Measurements from ENCODE around the gene TET2. TPM values are rescaled to one million over a fixed set of nuclear protein-coding genes. Genes with fewer than 3 reads are reported as not detected.

Gene TET2
- total RNA-seq, 4 donors from 2014 or later = 31.9 to 69.0 (median 39.5) TPM

DNA sequence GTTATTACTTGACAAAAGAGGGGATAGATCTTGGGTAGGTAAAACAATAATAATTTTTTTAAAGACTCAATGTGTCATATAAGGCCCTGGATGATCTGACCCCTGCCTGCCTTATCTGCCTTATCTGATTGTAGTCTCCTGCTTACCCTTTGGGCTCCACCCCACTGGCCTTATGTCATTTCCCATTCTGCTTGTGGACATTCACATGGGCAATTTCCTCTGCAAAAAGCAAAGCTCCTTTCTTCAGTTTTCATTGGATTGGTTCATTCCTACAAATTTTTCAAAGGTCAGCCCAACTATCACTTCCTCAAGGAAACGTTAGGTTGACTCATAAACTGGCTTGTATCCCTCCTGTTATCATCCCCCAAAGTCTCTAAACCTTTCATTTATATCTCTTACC, 15.7 kb upstream of the TET2 start:
- no peak for DNase-seq (ENCODE audit: low spot score in 2 of 2)
- Histone ChIP-seq H3K36me3 (no peaks in the 10 kb centered on the region), H3K9me3 (no peaks in the 10 kb centered on the region), H3K4me1 (no peaks in the 10 kb centered on the region), H3K4me3 (no peak overlapping the region), H3K27me3 (no peaks in the 10 kb centered on the region), H3K27ac (no peak overlapping the region)
- WGBS = 54% methylated on average over 1 of the region's 1 CpG
- TF ChIP-seq EP300 (IDR thresholded peaks at IDR 0.05) (no peak), POLR2A (IDR thresholded peaks at IDR 0.05) (no peak), POLR2AphosphoS5 (IDR thresholded peaks at IDR 0.05) (no peak)
- TF ChIP-seq, protein P1, sequence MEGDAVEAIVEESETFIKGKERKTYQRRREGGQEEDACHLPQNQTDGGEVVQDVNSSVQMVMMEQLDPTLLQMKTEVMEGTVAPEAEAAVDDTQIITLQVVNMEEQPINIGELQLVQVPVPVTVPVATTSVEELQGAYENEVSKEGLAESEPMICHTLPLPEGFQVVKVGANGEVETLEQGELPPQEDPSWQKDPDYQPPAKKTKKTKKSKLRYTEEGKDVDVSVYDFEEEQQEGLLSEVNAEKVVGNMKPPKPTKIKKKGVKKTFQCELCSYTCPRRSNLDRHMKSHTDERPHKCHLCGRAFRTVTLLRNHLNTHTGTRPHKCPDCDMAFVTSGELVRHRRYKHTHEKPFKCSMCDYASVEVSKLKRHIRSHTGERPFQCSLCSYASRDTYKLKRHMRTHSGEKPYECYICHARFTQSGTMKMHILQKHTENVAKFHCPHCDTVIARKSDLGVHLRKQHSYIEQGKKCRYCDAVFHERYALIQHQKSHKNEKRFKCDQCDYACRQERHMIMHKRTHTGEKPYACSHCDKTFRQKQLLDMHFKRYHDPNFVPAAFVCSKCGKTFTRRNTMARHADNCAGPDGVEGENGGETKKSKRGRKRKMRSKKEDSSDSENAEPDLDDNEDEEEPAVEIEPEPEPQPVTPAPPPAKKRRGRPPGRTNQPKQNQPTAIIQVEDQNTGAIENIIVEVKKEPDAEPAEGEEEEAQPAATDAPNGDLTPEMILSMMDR (IDR thresholded peaks at IDR 0.05) = no peak

DNA sequence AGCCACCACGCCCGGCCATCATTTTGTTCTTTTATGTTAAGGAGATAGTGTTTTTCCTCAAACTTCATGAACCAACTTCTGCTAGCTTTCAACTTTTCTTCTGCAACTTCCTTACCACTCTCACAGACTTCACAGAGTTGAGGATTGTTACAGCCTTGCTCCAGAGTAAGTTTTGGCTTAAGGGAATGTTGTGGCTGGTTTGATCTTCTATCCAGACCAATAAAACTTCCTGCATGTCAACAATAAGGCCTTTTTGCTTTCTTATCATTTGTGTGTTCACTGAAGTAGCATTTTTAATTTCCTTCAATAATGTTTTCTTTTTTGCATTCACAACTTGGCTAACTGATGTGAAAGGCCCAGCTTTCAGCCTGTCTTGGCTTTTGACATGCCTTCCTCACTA, 12.7 kb upstream of the TET2 start:
- no peak for DNase-seq (ENCODE audit: low spot score in 2 of 2)
- Histone ChIP-seq H3K36me3 (no peaks in the 10 kb centered on the region), H3K9me3 (no peaks in the 10 kb centered on the region), H3K4me3 (no peak overlapping the region), H3K27ac (no peak overlapping the region), H3K4me1 (no peaks in the 10 kb centered on the region), H3K27me3 (no peaks in the 10 kb centered on the region)
- TF ChIP-seq POLR2A (IDR thresholded peaks at IDR 0.05) = no peak
- 95% methylated on average over 2 of the region's 2 CpGs for WGBS

- Histone ChIP-seq H3K4me1 (no peaks in the 10 kb centered on the region), H3K27me3 (no peaks in the 10 kb centered on the region), H3K27ac (no peak overlapping the region), H3K36me3 (no peaks in the 10 kb centered on the region), H3K9me3 (no peaks in the 10 kb centered on the region), H3K4me3 (no peak overlapping the region)
- 44% methylated on average over 2 of the region's 2 CpGs for WGBS
- DNase-seq (ENCODE audit: low spot score in 2 of 2) = no peak
- TF ChIP-seq, protein P1 (IDR thresholded peaks at IDR 0.05) = no peak
- TF ChIP-seq POLR2AphosphoS5 (IDR thresholded peaks at IDR 0.05) (no peak), POLR2A (IDR thresholded peaks at IDR 0.05) (no peak), EP300 (IDR thresholded peaks at IDR 0.05) (no peak)
Measured at GRCh38 chr4:105135785-105136184, 10.9 kb upstream of the TET2 start.

DNA sequence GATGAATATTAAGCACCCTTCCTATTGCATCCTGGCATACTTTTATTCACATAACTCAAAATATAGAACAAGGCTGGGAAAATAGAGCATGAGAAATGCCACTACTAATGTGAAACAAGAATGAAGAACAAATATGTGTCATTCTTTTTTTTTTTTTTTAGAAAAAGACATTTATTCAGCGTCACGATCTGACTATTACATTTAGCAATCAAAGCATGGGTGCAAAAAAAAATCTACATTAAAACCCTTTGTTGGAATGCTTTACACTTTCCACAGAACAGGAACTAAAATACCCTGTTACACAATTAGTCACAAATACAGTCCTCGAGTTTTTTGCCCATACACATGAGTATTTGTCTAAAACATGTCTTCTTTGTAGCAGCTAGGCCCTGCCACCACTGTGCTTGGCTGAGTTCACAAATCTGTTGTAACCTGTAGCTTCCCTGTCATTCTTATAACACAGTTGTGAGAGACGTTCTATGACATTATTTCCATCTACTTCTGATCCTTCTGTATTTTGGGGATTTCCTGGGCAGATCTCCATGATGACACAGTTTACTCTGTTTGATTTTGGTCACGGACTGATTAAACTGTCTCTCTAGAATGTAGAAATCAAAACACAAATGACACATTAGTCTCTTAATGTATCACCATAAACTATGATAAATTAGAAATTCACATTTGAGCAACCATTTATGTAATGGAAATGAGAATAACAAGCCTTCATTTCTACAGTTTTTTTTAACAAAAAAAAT, 9.4 kb upstream of the TET2 start:
- Histone ChIP-seq H3K36me3 (no peaks in the 10 kb centered on the region), H3K27ac (no peak overlapping the region), H3K9me3 (no peaks in the 10 kb centered on the region), H3K4me3 (no peak overlapping the region), H3K27me3 (no peaks in the 10 kb centered on the region), H3K4me1 (no peaks in the 10 kb centered on the region)
- TF ChIP-seq EP300 (IDR thresholded peaks at IDR 0.05) (no peak), POLR2AphosphoS5 (IDR thresholded peaks at IDR 0.05) (no peak), POLR2A (IDR thresholded peaks at IDR 0.05) (no peak)
- TF ChIP-seq, protein P1 (IDR thresholded peaks at IDR 0.05) = no peak
- 71% methylated on average over 5 of the region's 5 CpGs for WGBS
- DNase-seq (ENCODE audit: low spot score in 2 of 2) = no peak

DNA sequence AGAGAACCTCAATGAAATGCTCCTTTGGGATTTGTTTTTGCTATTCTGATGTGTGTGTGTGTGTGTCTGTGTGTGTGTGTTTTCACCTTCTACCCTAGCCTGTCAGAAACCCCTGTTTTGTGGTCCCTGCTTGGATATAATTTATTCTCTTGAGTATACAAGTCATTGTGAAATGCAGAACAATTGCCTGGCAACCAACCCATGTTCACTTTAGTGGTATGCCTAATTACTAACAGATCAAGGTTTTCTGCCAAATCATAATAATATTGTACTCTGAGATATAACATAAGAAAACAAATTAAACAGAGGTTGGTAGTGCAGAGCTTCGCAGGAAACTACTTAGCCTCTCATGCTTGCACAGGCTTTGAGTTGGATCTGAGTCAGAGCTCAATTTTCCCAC, 7.0 kb upstream of the TET2 start:
- Histone ChIP-seq H3K27me3 (no peaks in the 10 kb centered on the region), H3K36me3 (no peaks in the 10 kb centered on the region), H3K9me3 (no peaks in the 10 kb centered on the region), H3K4me1 (peaks cover 2% of the 10 kb centered on the region), H3K4me3 (no peak overlapping the region), H3K27ac (no peak overlapping the region)
- no peak for DNase-seq (ENCODE audit: low spot score in 2 of 2)
- TF ChIP-seq, protein P1 (IDR thresholded peaks at IDR 0.05) = no peak
- no peak for TF ChIP-seq POLR2A (IDR thresholded peaks at IDR 0.05)
- no peak for TF ChIP-seq EP300 (IDR thresholded peaks at IDR 0.05)
- TF ChIP-seq POLR2AphosphoS5 (IDR thresholded peaks at IDR 0.05) = no peak
- 88% methylated on average over 1 of the region's 1 CpG for WGBS
